ENCODE measurements around the gene TRIM72.

Gene TRIM72

GRCh38 chr16:31228206-31228605 lies 14.3 kb downstream of the TRIM72 start:
- H4K12ac ChIP-seq (ENCODE audit: low read depth, low read length) = no peak overlapping the region
- peaks cover 3% of the 10 kb centered on the region for H3K9me3 ChIP-seq (ENCODE audit: insufficient read depth, low read depth, low read length)
- H3K4me3 ChIP-seq (ENCODE audit: low read depth, low read length) = no peak overlapping the region
- no peaks in the 10 kb centered on the region for H3K79me2 ChIP-seq (ENCODE audit: control insufficient read depth, insufficient read depth, low read length, poor library complexity)
- no peak overlapping the region for H2AK5ac ChIP-seq (ENCODE audit: low read length)
- no peak overlapping the region for H3K27ac ChIP-seq (ENCODE audit: low read depth, low read length)
- H3K4me2 ChIP-seq (ENCODE audit: low read length) = no peak overlapping the region
- H3K23ac ChIP-seq (ENCODE audit: low read length) = no peak overlapping the region
- no peak overlapping the region for H3K4ac ChIP-seq (ENCODE audit: low read depth, low read length)
- DNase-seq = no peak
- H2BK5ac ChIP-seq (ENCODE audit: low read depth, low read length, poor library complexity) = no peak overlapping the region
- no peak overlapping the region for H2AFZ ChIP-seq (ENCODE audit: insufficient read depth, low read length, poor library complexity)
- H3K9ac ChIP-seq (ENCODE audit: low read length) = no peak overlapping the region
- no peak overlapping the region for H2BK12ac ChIP-seq (ENCODE audit: low read length)
- no peaks in the 10 kb centered on the region for H3K79me1 ChIP-seq (ENCODE audit: low read length)
- no peaks in the 10 kb centered on the region for H3K4me1 ChIP-seq (ENCODE audit: control insufficient read depth in 1 of 2, insufficient read depth in 2 of 2, low read length in 2 of 2)
- H3K18ac ChIP-seq (ENCODE audit: low read length) = no peak overlapping the region
- H4K8ac ChIP-seq (ENCODE audit: low read depth, low read length) = no peak overlapping the region
- no peaks in the 10 kb centered on the region for H3K36me3 ChIP-seq (ENCODE audit: control insufficient read depth in 1 of 2, insufficient read depth in 2 of 2, low read length in 2 of 2)
- H3K14ac ChIP-seq (ENCODE audit: low read length) = no peak overlapping the region
- H4K91ac ChIP-seq (ENCODE audit: low read depth, low read length) = no peak overlapping the region
- H2BK120ac ChIP-seq (ENCODE audit: insufficient read depth, low read length, poor library complexity) = no peak overlapping the region
- H3K27me3 ChIP-seq (ENCODE audit: insufficient read depth, low read length) = no peaks in the 10 kb centered on the region
- WGBS (ENCODE audit: extremely low coverage, insufficient coverage, insufficient read length) = no CpG with 5 or more reads among the region's 4 CpGs

- WGBS (ENCODE audit: extremely low coverage, insufficient coverage, insufficient read length) = no CpG with 5 or more reads among the region's 10 CpGs
- no peak overlapping the region for H3K14ac ChIP-seq (ENCODE audit: low read length)
- no peak for DNase-seq
- no peak overlapping the region for H3K4me2 ChIP-seq (ENCODE audit: low read length)
- no peak overlapping the region for H3K4ac ChIP-seq (ENCODE audit: low read depth, low read length)
- H3K9ac ChIP-seq (ENCODE audit: low read length) = no peak overlapping the region
- H3K18ac ChIP-seq (ENCODE audit: low read length) = no peak overlapping the region
- H2AK5ac ChIP-seq (ENCODE audit: low read length) = no peak overlapping the region
- no peak overlapping the region for H3K27ac ChIP-seq (ENCODE audit: low read depth, low read length)
- no peak overlapping the region for H3K23ac ChIP-seq (ENCODE audit: low read length)
- no peaks in the 10 kb centered on the region for H3K4me1 ChIP-seq (ENCODE audit: control insufficient read depth in 1 of 2, insufficient read depth in 2 of 2, low read length in 2 of 2)
- no peaks in the 10 kb centered on the region for H3K27me3 ChIP-seq (ENCODE audit: insufficient read depth, low read length)
- no peak overlapping the region for H2BK120ac ChIP-seq (ENCODE audit: insufficient read depth, low read length, poor library complexity)
- no peak overlapping the region for H4K8ac ChIP-seq (ENCODE audit: low read depth, low read length)
- H3K4me3 ChIP-seq (ENCODE audit: low read depth, low read length) = no peak overlapping the region
- H3K79me2 ChIP-seq (ENCODE audit: control insufficient read depth, insufficient read depth, low read length, poor library complexity) = no peaks in the 10 kb centered on the region
- H2AFZ ChIP-seq (ENCODE audit: insufficient read depth, low read length, poor library complexity) = no peak overlapping the region
- no peaks in the 10 kb centered on the region for H3K79me1 ChIP-seq (ENCODE audit: low read length)
- H3K36me3 ChIP-seq (ENCODE audit: control insufficient read depth in 1 of 2, insufficient read depth in 2 of 2, low read length in 2 of 2) = no peaks in the 10 kb centered on the region
- no peak overlapping the region for H4K12ac ChIP-seq (ENCODE audit: low read depth, low read length)
- no peak overlapping the region for H2BK12ac ChIP-seq (ENCODE audit: low read length)
- H4K91ac ChIP-seq (ENCODE audit: low read depth, low read length) = no peak overlapping the region
- H2BK5ac ChIP-seq (ENCODE audit: low read depth, low read length, poor library complexity) = no peak overlapping the region
- H3K9me3 ChIP-seq (ENCODE audit: insufficient read depth, low read depth, low read length) = peaks cover 5% of the 10 kb centered on the region
Observed at GRCh38 chr16:31229501-31229900, 15.6 kb downstream of the TRIM72 start.

GRCh38 chr16:31238041-31238440 lies 24.1 kb downstream of the TRIM72 start:
- H3K36me3 ChIP-seq (ENCODE audit: control insufficient read depth in 1 of 2, insufficient read depth in 2 of 2, low read length in 2 of 2) = no peaks in the 10 kb centered on the region

GRCh38 chr16:31242206-31242605 lies 28.3 kb downstream of the TRIM72 start:
- Histone ChIP-seq H3K4me1 (ENCODE audit: control insufficient read depth in 1 of 2, insufficient read depth in 2 of 2, low read length in 2 of 2) (no peaks in the 10 kb centered on the region), H4K12ac (ENCODE audit: low read depth, low read length) (no peak overlapping the region), H2AFZ (ENCODE audit: insufficient read depth, low read length, poor library complexity) (no peak overlapping the region), H3K9ac (ENCODE audit: low read length) (no peak overlapping the region), H2AK5ac (ENCODE audit: low read length) (no peak overlapping the region), H4K91ac (ENCODE audit: low read depth, low read length) (no peak overlapping the region), H3K14ac (ENCODE audit: low read length) (no peak overlapping the region), H4K8ac (ENCODE audit: low read depth, low read length) (no peak overlapping the region), H3K23ac (ENCODE audit: low read length) (no peak overlapping the region), H2BK120ac (ENCODE audit: insufficient read depth, low read length, poor library complexity) (no peak overlapping the region), H3K27me3 (ENCODE audit: insufficient read depth, low read length) (no peaks in the 10 kb centered on the region), H3K27ac (ENCODE audit: low read depth, low read length) (no peak overlapping the region), H2BK12ac (ENCODE audit: low read length) (no peak overlapping the region), H3K79me2 (ENCODE audit: control insufficient read depth, insufficient read depth, low read length, poor library complexity) (no peaks in the 10 kb centered on the region), H3K79me1 (ENCODE audit: low read length) (no peaks in the 10 kb centered on the region), H3K4me2 (ENCODE audit: low read length) (no peak overlapping the region), H3K36me3 (ENCODE audit: control insufficient read depth in 1 of 2, insufficient read depth in 2 of 2, low read length in 2 of 2) (no peaks in the 10 kb centered on the region), H3K4me3 (ENCODE audit: low read depth, low read length) (no peak overlapping the region), H3K9me3 (ENCODE audit: insufficient read depth, low read depth, low read length) (no peaks in the 10 kb centered on the region), H3K18ac (ENCODE audit: low read length) (no peak overlapping the region), H3K4ac (ENCODE audit: low read depth, low read length) (no peak overlapping the region), H2BK5ac (ENCODE audit: low read depth, low read length, poor library complexity) (no peak overlapping the region)
- no CpG with 5 or more reads among the region's 6 CpGs for WGBS (ENCODE audit: extremely low coverage, insufficient coverage, insufficient read length)
- DNase-seq = no peak

More at GRCh38 chr16:31238041-31238440, 24.1 kb downstream of the TRIM72 start:
- Histone ChIP-seq H2BK120ac (ENCODE audit: insufficient read depth, low read length, poor library complexity) (no peak overlapping the region), H3K14ac (ENCODE audit: low read length) (no peak overlapping the region), H3K23ac (ENCODE audit: low read length) (no peak overlapping the region), H3K4me2 (ENCODE audit: low read length) (no peak overlapping the region), H3K4me3 (ENCODE audit: low read depth, low read length) (no peak overlapping the region), H2BK12ac (ENCODE audit: low read length) (no peak overlapping the region), H4K8ac (ENCODE audit: low read depth, low read length) (no peak overlapping the region), H4K91ac (ENCODE audit: low read depth, low read length) (no peak overlapping the region), H2BK5ac (ENCODE audit: low read depth, low read length, poor library complexity) (no peak overlapping the region), H3K9me3 (ENCODE audit: insufficient read depth, low read depth, low read length) (peaks cover 2% of the 10 kb centered on the region), H3K79me1 (ENCODE audit: low read length) (no peaks in the 10 kb centered on the region), H3K79me2 (ENCODE audit: control insufficient read depth, insufficient read depth, low read length, poor library complexity) (no peaks in the 10 kb centered on the region), H4K12ac (ENCODE audit: low read depth, low read length) (no peak overlapping the region), H3K18ac (ENCODE audit: low read length) (no peak overlapping the region), H3K9ac (ENCODE audit: low read length) (no peak overlapping the region), H2AFZ (ENCODE audit: insufficient read depth, low read length, poor library complexity) (no peak overlapping the region), H3K27ac (ENCODE audit: low read depth, low read length) (no peak overlapping the region), H2AK5ac (ENCODE audit: low read length) (no peak overlapping the region), H3K27me3 (ENCODE audit: insufficient read depth, low read length) (no peaks in the 10 kb centered on the region), H3K4me1 (ENCODE audit: control insufficient read depth in 1 of 2, insufficient read depth in 2 of 2, low read length in 2 of 2) (no peaks in the 10 kb centered on the region), H3K4ac (ENCODE audit: low read depth, low read length) (no peak overlapping the region)
- no peak for DNase-seq
- WGBS (ENCODE audit: extremely low coverage, insufficient coverage, insufficient read length) = no CpG with 5 or more reads among the region's 4 CpGs

Measured in trophoblast cell (in vitro differentiated cells and primary cell).